ENCODE results near the gene TRIO. TPM values are rescaled to one million over a fixed set of nuclear protein-coding genes. Genes with fewer than 3 reads are reported as not detected.

Gene TRIO
- total and polyA plus RNA-seq, 10 of the 15 experiments (the other 5 are each of a cell fraction or from before 2014, with no cell fraction given), result 5.1 to 96.4 (median 44.6) TPM

- TF ChIP-seq EED (IDR thresholded peaks at IDR 0.05; ENCODE audit: low read depth) (no peak), USF1 (IDR thresholded peaks at IDR 0.05; ENCODE audit: borderline replicate concordance, extremely low read length, insufficient read depth, low read depth, low read length) (no peak), ETV6 (conservative IDR thresholded peaks at IDR 0.05 in 1 of 2, IDR thresholded peaks at IDR 0.05 in 1 of 2; ENCODE audit: borderline replicate concordance in 1 of 2, low read depth in 1 of 2) (no peak), YY1 (IDR thresholded peaks at IDR 0.05; ENCODE audit: low read depth, low read length) (no peak), NFYA (IDR thresholded peaks at IDR 0.05; ENCODE audit: borderline replicate concordance, low read depth, low read length) (no peak)
These were observed 70.1 kb downstream of the TRIO start (continued) for GRCh38 chr5:14213253-14213652.

- peak overlapping the region; percentile 64 for H3K9ac ChIP-seq (ENCODE audit: control insufficient read depth, insufficient read depth, low read length)
- no peaks in the 10 kb centered on the region for H4K20me1 ChIP-seq (ENCODE audit: control insufficient read depth, insufficient read depth)
- peaks cover 80% of the 10 kb centered on the region for H3K4me1 ChIP-seq (ENCODE audit: control insufficient read depth, insufficient read depth, low read length)
- DNase-seq (ENCODE audit: low read depth, low spot score), result no peak
- SMC1A ChIA-PET (ENCODE audit: uncharacterized antibody, unreplicated experiment), result interaction anchor here (0.9 to 14.5 kb wide), 21 partner anchors 8 to 223 kb away, joined by 3 to 225 read pairs (median 14); partner anchors contain the start of gene TRIO
- BruUV-seq (replicated peaks), result no TSS peak
- whole genome bisulfite sequencing (ENCODE audit: insufficient coverage, insufficient replicate concordance, low lambda C conversion rate, missing lambda C conversion rate), result 1% methylated on average over 6 of the region's 6 CpGs
- H3K27ac ChIP-seq (ENCODE audit: control insufficient read depth, insufficient read depth), result peak overlapping the region; percentile 94
- in situ Hi-C loops (cut with MboI) (loop anchor here (5.0 kb wide), 1 partner anchor 107 kb away; no protein-coding TSS in a partner anchor), intact Hi-C loops (cut with micrococcal nuclease; ENCODE audit: unreplicated experiment) (loop anchor here (5.0 kb wide), 1 partner anchor 222 kb away; no protein-coding TSS in a partner anchor)
- H3K27me3 ChIP-seq (replicated peaks in 1 of 2; ENCODE audit: control insufficient read depth in 2 of 2, insufficient read depth in 2 of 2, low read length in 1 of 2), result no peaks in the 10 kb centered on the region
- H3K4me3 ChIP-seq, result peak overlapping the region; percentile 46
- H2AFZ ChIP-seq (ENCODE audit: control insufficient read depth, low read depth, low read length), result no peak overlapping the region
- ATAC-seq, result peak; percentile 29
- POLR2A ChIA-PET, result interaction anchor here (0.9 to 12.4 kb wide), 14 partner anchors 9 to 105 kb away, joined by 3 to 347 read pairs (median 7); partner anchors contain the start of gene TRIO
- H3K36me3 ChIP-seq (ENCODE audit: control insufficient read depth in 2 of 2, insufficient read depth in 2 of 2, low read length in 1 of 2), result no peaks in the 10 kb centered on the region; a peak in 1 of 4 replicates
- peaks cover 98% of the 10 kb centered on the region for H3K79me2 ChIP-seq (ENCODE audit: control insufficient read depth, insufficient read depth, low read length)
- H3K9me3 ChIP-seq (replicated peaks; ENCODE audit: control insufficient read depth, insufficient read depth, low read length), result no peaks in the 10 kb centered on the region
- CTCF ChIA-PET, result interaction anchor here (0.8 to 9.7 kb wide), 14 partner anchors 10 to 435 kb away, joined by 3 to 118 read pairs (median 5); no protein-coding TSS in a partner anchor
- RAD21 ChIA-PET (ENCODE audit: unreplicated experiment), result interaction anchor here (0.8 to 12.4 kb wide), 21 partner anchors 7 to 105 kb away, joined by 3 to 373 read pairs (median 7); partner anchors contain the start of gene TRIO
- FAIRE-seq, result no peak
- peak overlapping the region; percentile 66 for H3K4me2 ChIP-seq (ENCODE audit: control insufficient read depth, insufficient read depth)
- TF ChIP-seq NFYB (IDR thresholded peaks at IDR 0.05; ENCODE audit: insufficient read depth, low read depth, low read length) (no peak), ASH2L (IDR thresholded peaks at IDR 0.05; ENCODE audit: borderline replicate concordance, low read depth) (no peak), NFXL1 (IDR thresholded peaks at IDR 0.05; ENCODE audit: borderline replicate concordance) (no peak), EED (IDR thresholded peaks at IDR 0.05; ENCODE audit: low read depth) (0 out of 2 replicates have a peak, but pooled peaks have one; percentile 20), ZNF622 (IDR thresholded peaks at IDR 0.05) (no peak), ZNF217 (IDR thresholded peaks at IDR 0.05) (no peak), NRF1 (conservative IDR thresholded peaks at IDR 0.05; ENCODE audit: low read depth, low read length) (no peak), HSF1 (IDR thresholded peaks at IDR 0.05; ENCODE audit: low read depth, low read length) (no peak), ATF2 (IDR thresholded peaks at IDR 0.05; ENCODE audit: low read length) (no peak), TCF3 (IDR thresholded peaks at IDR 0.05; ENCODE audit: borderline replicate concordance, insufficient read depth, low read depth, low read length) (0 out of 2 replicates have a peak, but pooled peaks have one; percentile 45), EP300 (IDR thresholded peaks at IDR 0.05; ENCODE audit: borderline replicate concordance in 1 of 2, control insufficient read depth in 1 of 2, low read depth in 2 of 2, low read length in 2 of 2) (peak in 1 of 2 experiments; percentile 35; a peak in 1 of 4 replicates)
These were observed 70.9 kb downstream of the TRIO start for GRCh38 chr5:14213813-14214585.
